HG03159 (cell line): Measurements from ENCODE around the gene SYNPO2.
A peak's percentile ranks its signal among the peaks of the same experiment; 100 is the strongest.
"Not testable (repeated sequence)": the region's sequence is repeated elsewhere in the genome, so short reads cannot be mapped to it uniquely, and the experiment has no call there.

ENCODE experiments used
- ATAC-seq: cut with Tn5 transposase; IDR thresholded peaks from one replicate; pipeline ENCODE4 v1.9.1; 2021; ENCODE audit warnings: mild to moderate bottlenecking, moderate library complexity; ENCODE audit not compliant: unreplicated experiment

SYNPO2 gene

GRCh38 chr4:119029847-119030535, 141.3 kb downstream of the SYNPO2 start:
- no peak for ATAC-seq

DNA sequence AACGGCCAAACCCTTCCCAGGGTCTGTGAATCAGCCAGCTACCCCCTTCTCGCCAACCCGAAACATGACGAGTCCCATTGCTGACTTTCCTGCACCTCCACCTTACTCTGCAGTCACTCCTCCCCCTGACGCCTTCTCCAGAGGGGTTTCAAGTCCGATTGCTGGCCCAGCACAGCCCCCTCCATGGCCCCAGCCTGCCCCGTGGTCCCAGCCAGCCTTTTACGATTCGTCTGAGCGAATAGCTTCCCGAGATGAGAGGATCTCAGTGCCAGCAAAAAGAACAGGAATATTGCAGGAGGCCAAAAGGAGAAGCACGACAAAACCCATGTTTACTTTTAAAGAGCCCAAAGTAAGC, 141.9 kb downstream of the SYNPO2 start:
- ATAC-seq: no peak

DNA sequence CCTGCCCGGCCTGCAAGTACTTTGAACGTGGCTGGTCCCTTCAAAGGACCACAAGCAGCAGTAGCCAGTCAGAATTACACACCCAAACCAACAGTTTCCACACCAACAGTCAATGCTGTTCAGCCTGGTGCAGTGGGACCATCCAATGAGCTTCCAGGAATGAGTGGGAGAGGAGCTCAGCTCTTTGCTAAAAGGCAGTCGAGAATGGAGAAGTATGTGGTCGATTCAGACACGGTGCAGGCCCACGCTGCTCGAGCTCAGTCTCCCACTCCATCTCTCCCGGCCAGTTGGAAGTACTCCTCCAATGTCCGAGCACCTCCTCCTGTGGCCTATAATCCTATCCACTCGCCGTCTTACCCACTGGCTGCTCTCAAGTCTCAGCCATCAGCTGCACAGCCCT, 142.6 kb downstream of the SYNPO2 start:
- no peak for ATAC-seq

- ATAC-seq: no peak
Observed at GRCh38 chr4:119032921-119033685, 144.4 kb downstream of the SYNPO2 start.

DNA sequence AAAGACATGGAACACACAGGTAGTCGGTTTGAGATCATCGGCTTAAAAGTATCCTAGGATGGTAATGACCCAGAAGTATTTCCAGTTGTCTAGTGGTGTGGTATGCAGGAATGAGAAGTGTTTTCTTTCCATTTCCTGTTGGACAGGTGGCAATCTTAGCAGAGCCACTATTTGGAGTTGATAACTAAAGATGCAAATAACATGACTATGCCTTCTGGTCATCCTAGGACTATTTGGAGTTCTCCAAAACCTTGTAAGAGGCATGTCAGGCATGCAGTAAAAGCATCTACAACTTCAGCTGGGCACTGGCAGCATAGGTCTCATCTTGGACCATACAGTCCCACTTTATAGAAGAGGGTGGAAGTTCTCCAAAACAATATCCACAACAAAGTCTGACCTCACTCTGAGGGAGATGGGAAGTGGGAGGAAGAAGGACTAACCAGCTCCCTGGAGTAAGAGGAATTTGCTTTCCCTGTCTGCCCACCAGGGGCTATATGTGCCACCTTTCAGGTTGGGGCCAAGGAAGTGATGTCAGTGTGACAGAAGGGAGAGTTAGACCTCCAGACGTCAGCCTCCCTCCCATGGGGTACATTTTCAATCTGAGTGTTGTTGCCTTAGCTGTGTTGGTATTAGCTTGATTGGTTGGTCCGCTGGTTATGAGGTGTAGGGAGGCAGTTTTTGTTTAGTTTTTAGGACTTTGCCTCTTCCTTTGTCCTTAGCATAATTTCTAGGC, 145.8 kb downstream of the SYNPO2 start:
- ATAC-seq: no peak

DNA sequence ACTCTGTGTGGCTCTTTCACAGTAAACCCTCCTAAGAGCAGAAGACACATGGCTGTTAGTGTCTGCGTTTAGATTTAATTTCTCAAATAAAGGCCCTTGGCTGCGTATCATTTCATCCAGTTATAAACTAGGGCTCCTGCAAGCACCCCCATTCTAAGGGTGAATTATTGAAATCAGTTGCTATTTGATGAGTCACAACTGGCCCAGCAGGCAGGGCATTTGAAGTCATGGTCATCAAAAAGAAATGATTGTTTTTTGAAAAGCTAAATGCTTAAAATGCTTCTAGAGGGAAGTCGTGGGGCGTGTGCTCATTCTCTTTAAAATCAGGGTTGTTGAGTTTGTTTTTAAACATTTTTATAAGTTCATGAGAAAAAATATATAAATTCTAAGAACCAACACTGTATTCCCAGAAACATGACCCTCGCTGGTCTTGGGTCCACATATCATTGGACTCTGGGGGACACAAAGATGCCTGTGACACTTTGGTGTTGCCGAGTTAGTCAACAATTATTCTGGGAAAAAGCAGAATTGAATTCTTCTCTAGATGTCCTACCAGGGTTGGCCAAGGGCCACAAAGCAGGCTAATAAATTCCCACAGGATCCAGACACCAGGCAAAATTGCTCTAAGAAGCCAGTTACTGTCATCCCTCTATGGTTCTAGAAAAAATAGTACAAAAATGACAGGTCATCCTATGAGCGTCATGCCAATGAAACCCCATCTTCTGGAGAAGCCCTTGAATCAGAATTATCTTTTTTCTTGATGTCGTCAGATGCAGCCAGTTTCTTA, 147.5 kb downstream of the SYNPO2 start:
- no peak for ATAC-seq

GRCh38 chr4:119037709-119038108, 149.1 kb downstream of the SYNPO2 start:
- no peak for ATAC-seq

DNA sequence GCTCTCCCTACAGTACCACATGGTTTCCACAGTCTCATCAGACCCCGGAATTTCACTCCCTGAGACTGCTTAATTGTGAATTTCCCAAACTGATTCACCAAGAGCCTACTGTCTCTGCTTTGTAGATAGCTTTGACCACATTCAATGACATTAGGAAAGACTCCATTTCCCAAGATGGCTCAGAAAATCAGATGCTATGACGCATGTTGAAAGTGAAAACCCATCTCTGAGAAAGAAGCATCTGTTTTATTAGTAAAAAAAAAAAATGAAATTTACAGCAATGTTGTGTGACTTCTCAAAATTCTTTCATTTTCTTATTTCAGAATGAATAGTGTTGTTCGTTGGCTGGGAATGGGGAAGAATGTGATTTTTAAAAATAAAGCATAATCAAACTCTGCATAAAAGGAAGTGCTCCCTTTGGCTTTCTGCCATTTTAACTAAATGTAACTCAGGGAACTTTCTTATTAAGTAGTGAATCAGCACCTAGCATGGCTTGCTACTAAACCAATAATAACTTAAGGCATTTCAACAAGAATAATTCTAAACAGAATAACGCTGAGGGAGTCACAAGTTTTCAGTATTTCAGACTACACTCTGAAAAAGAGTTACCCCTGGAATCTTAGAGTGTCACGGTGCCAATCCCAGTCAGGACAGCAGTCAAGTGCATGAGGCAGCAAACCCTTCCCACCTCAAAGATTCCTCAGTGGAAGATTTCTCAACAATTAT, 149.6 kb downstream of the SYNPO2 start:
- peak; percentile 44 for ATAC-seq

DNA sequence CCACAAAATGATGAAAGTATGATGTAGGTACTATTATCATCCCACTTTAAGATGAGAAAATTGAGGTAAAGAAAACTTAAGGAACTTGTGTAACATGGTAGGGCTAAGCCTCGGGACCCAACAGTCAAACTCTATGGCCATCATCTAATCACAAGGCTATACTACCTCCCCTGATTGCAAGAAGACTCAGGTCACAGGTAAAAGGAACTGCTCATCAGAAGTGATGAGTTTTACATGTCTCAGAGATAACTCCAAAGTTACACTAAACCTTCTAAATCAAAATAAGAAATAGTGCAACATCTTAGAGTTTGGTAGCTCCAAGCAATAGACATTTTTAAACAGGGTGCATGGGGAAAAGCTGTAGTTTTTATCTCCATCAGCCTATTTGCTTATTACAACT, 150.5 kb downstream of the SYNPO2 start:
- ATAC-seq: no peak

DNA sequence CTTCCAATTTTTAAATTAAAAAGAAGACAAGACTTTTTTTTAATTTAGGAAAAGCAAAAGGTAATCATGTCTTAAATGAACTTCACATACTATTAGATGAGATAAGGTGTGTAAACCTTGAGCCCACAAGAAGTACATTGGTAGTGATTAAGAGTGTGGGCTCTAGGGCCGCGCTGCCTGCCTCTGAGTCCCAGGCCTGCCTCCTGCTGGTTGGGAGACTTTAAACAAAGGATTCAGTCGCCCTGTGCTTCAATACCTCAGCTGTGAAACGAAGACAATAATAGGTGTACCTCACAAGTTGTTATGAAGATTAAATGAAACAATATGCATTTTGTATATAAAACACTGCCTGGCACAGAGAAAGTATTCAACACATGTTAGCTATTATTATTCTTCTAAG, 151.1 kb downstream of the SYNPO2 start:
- no peak for ATAC-seq

DNA sequence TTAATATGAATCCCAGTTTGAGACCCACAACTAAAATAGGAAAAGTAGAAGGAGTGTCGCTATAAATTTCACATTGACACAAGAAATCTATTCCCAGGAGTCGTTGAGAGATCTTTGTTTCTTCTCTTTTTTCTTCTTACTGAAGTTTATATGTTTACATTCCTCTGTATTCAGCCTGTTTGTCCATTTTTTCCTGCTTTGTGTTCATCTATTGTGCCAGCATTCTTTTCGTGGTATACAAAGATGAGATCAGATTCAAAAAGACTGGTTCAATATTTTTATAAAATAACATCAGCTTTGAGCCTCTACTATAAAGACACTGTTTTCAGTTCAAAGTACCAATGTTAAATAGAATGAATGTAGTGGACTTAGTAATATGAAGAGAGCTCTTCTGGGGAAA, 151.6 kb downstream of the SYNPO2 start:
- ATAC-seq: no peak

DNA sequence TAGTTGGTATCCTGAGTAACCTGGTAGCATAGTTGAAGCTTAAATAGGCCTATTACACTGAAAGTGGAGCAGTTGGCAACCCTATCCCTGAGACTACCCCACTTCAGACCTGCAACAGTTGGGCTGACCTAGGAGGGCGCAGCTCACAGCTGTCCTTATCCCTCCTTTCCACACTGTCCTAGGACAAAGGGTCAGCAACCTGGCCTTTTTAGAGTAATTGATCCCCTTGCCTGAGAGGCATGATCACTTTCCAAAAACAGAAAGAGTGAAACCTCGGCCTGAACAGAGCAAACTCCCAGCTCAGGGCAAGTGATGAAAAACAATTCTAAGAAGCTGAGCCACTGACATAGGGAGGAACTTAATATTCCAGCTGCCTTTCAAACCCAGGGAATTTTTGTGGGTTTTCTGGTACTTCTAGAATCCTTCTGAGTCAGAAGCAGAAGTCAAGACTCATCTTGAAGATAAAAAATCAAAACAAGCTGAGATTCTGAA, 152.1 kb downstream of the SYNPO2 start:
- ATAC-seq: no peak

- ATAC-seq: no peak
Observed at GRCh38 chr4:119041396-119041795, 152.7 kb downstream of the SYNPO2 start.

DNA sequence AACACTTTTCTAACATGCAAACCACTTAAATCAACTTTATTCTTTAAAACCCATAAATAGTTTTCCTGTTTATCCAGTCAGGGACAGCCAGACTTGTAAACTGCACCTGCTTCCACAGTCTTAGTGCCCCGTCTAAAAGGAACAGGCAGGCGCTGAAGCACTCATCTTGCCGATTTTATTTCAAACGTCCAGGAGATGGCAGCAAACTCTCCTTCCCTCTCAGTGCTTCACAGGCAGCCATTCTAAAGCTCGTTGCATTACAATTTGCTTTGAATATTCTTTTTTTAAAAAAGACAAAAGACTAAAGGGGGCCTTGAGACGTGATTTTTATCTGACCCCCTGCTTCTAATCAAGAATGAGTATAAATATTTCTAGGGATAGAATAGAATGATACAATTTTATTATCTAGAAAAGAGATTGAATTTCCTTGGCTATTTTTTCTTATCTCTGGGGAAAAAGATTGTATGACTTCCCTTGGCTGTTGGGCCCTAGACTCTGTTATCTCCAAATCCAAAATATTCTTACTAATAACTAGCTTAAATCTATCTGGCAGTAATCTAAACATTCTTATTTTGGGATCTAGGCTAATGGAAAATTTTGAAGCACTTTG, 153.4 kb downstream of the SYNPO2 start:
- peak; percentile 94 for ATAC-seq

DNA sequence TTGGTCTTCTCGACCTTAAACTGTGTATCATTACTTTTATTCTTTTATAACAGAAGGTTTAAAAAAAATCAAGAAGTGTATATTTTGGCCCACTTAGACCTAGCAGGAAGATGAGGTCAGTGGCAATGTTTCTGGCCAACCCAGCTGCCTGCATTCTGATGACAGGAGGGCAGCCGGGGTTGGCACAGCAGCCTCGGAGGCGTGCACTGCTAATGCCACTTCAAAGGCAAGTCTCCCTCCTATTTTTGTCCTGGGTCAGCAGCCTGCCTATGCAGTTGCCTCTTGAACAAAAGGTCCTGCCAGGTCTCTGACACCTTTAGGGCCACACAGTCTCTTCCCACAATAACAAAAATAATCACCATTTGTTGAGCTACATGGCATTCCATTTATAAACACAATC, 157.6 kb downstream of the SYNPO2 start:
- no peak for ATAC-seq

- ATAC-seq: not testable (repeated sequence)
Observed at GRCh38 chr4:119047059-119047458, 158.4 kb downstream of the SYNPO2 start.

- no peak for ATAC-seq
Observed at GRCh38 chr4:119048446-119048845, 159.8 kb downstream of the SYNPO2 start.

GRCh38 chr4:119049342-119049741, 160.7 kb downstream of the SYNPO2 start:
- ATAC-seq: no peak

DNA sequence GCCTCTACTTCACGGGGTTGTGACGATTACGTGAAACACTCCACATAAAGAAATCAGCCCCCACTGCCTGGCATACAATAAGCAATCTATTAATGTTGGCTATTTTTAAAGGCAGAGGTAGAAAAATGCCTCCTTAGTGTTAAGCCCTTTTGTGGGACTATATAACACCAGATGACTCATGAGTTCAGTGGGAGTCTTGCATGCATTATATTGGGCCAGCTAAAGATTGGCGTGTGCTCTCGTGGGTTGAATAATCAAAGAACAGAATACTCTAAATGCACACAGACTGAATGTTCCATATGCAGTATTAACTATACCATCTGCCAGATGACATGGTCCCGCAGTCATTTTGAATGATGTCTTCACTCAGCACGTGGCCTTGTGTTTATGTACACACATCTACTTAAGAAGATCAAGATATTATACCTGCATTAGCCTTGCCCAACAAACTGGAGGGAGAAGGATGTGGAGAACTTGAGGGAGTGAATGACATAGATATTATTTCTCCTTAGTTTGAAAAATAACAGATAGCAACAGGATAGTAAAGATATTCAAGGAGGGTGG, 162.0 kb downstream of the SYNPO2 start:
- no peak for ATAC-seq

DNA sequence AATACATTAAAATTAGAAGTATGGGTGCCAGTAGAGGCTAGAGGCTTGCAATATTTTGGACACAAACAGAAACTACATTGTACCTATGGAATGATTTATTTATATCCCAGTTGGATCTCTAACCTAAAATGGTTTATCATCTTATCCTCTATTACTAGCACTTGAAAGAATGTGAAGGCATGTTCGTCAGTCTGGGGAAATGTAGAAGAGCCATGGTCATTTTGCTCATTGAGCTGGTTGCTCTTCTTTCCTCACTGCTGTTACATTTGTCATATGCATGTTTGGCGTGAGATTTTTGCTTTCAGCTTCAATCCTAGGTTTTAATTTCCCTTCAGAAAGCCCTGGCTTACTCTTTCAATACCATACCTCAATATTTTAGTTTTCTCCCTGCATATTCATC, 164.6 kb downstream of the SYNPO2 start:
- ATAC-seq: no peak
